ENCODE data around the gene IL1RAP. TPM values are rescaled to one million over a fixed set of nuclear protein-coding genes. Genes with fewer than 3 reads are reported as not detected.

The IL1RAP gene
- total and polyA plus RNA-seq, 2 experiments from 2014 or later: 3.6 to 5.0 TPM

GRCh38 chr3:190586631-190587011 is 72.7 kb downstream of the IL1RAP start:
- H3K27ac Mint-ChIP-seq: no peak overlapping the region
- DNase-seq (ENCODE audit: low spot score) (no peak), ATAC-seq (no peak; the same call in 2 of the 3 replicates)
- Histone ChIP-seq H3K4me2 (no peak overlapping the region), H2AFZ (no peak overlapping the region), H3K79me2 (replicated peaks; ENCODE audit: insufficient read depth) (no peaks in the 10 kb centered on the region), H3K4me1 (ENCODE audit: insufficient read depth) (0 out of 2 replicates have a peak, but pooled peaks cover 9% of the 10 kb centered on the region), H4K20me1 (replicated peaks; ENCODE audit: insufficient read depth) (no peaks in the 10 kb centered on the region), H3K9me2 (ENCODE audit: insufficient read depth) (no peaks in the 10 kb centered on the region; the same call in 1 of the 2 replicates), H3F3A (replicated peaks; ENCODE audit: low read depth) (no peaks in the 10 kb centered on the region), H3K4me3 (no peak overlapping the region), H3K36me3 (ENCODE audit: insufficient read depth) (no peaks in the 10 kb centered on the region), H3K27me3 (ENCODE audit: insufficient read depth) (no peaks in the 10 kb centered on the region), H3K27ac (ENCODE audit: low read depth) (no peak overlapping the region)
- peaks cover 5% of the 10 kb centered on the region for H3K27me3 Mint-ChIP-seq (ENCODE audit: insufficient read depth, low read depth, poor library complexity)
- H3K36me3 Mint-ChIP-seq (ENCODE audit: low read depth): no peaks in the 10 kb centered on the region
- H3K4me1 Mint-ChIP-seq: peaks cover 11% of the 10 kb centered on the region
- H3K4me3 Mint-ChIP-seq: no peak overlapping the region
- TF ChIP-seq NANOG (IDR thresholded peaks at IDR 0.05; ENCODE audit: borderline replicate concordance): no peak
- TF ChIP-seq, protein P1, sequence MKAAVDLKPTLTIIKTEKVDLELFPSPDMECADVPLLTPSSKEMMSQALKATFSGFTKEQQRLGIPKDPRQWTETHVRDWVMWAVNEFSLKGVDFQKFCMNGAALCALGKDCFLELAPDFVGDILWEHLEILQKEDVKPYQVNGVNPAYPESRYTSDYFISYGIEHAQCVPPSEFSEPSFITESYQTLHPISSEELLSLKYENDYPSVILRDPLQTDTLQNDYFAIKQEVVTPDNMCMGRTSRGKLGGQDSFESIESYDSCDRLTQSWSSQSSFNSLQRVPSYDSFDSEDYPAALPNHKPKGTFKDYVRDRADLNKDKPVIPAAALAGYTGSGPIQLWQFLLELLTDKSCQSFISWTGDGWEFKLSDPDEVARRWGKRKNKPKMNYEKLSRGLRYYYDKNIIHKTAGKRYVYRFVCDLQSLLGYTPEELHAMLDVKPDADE (IDR thresholded peaks at IDR 0.05): no peak
- TF ChIP-seq ZNF114 (CRISPR knock-in tag; IDR thresholded peaks at IDR 0.05): no peak
- TF ChIP-seq POLR2AphosphoS5 (IDR thresholded peaks at IDR 0.05; ENCODE audit: low read depth): no peak
- no peak for TF ChIP-seq ZNF331 (CRISPR knock-in tag; IDR thresholded peaks at IDR 0.05; ENCODE audit: low read depth)
- TF ChIP-seq CREB1 (CRISPR knock-in tag; IDR thresholded peaks at IDR 0.05; ENCODE audit: low read depth): no peak
- H3K9me3 Mint-ChIP-seq: no peaks in the 10 kb centered on the region; the same call in 2 of the 3 replicates

DNA sequence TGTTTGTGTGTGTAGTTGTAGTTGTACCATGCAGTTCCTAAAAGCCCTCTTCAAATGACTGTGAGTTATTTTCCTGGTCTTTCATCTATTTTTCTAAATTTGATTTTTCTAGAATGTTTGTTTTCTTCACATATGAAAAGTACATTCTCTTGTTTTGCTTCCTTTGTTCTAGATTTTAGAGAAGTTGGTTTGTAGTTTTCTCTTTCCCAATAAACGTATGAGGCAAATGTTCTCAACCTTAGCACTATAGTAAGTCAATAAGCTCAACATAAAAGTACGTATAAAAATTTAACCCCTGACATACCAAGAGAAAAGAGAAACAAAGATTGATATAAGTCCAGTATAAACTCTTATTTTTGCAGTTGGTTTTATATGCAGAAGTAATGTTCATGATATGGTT is 74.7 kb downstream of the IL1RAP start:
- Mint-ChIP-seq H3K27me3 (ENCODE audit: insufficient read depth, low read depth, poor library complexity) (peaks cover 3% of the 10 kb centered on the region), H3K4me3 (no peak overlapping the region), H3K27ac (no peak overlapping the region), H3K9me3 (no peaks in the 10 kb centered on the region; the same call in 2 of the 3 replicates), H3K4me1 (peaks cover 11% of the 10 kb centered on the region), H3K36me3 (ENCODE audit: low read depth) (no peaks in the 10 kb centered on the region)
- H3K4me2 ChIP-seq: no peak overlapping the region
- H3K9me2 ChIP-seq (ENCODE audit: insufficient read depth): no peaks in the 10 kb centered on the region; the same call in 1 of the 2 replicates
- H3F3A ChIP-seq (replicated peaks; ENCODE audit: low read depth): no peaks in the 10 kb centered on the region
- H4K20me1 ChIP-seq (replicated peaks; ENCODE audit: insufficient read depth): no peaks in the 10 kb centered on the region
- H3K27ac ChIP-seq (ENCODE audit: low read depth): no peak overlapping the region
- no peak overlapping the region for H2AFZ ChIP-seq
- DNase-seq (ENCODE audit: low spot score): no peak
- H3K4me3 ChIP-seq: no peak overlapping the region
- no peaks in the 10 kb centered on the region for H3K27me3 ChIP-seq (ENCODE audit: insufficient read depth)
- H3K79me2 ChIP-seq (replicated peaks; ENCODE audit: insufficient read depth): no peaks in the 10 kb centered on the region
- H3K36me3 ChIP-seq (ENCODE audit: insufficient read depth): no peaks in the 10 kb centered on the region
- ATAC-seq: no peak
- H3K4me1 ChIP-seq (ENCODE audit: insufficient read depth): 0 out of 2 replicates have a peak, but pooled peaks cover 9% of the 10 kb centered on the region
- TF ChIP-seq ZNF331 (CRISPR knock-in tag; IDR thresholded peaks at IDR 0.05; ENCODE audit: low read depth) (no peak), ZNF114 (CRISPR knock-in tag; IDR thresholded peaks at IDR 0.05) (no peak), JUNB (IDR thresholded peaks at IDR 0.05; ENCODE audit: unreplicated experiment) (no peak), STAT1 (IDR thresholded peaks at IDR 0.05; ENCODE audit: unreplicated experiment) (no peak), POLR2AphosphoS5 (IDR thresholded peaks at IDR 0.05; ENCODE audit: low read depth) (no peak), EZH2phosphoT487 (IDR thresholded peaks at IDR 0.05; ENCODE audit: unreplicated experiment) (no peak)
- TF ChIP-seq, protein P2, sequence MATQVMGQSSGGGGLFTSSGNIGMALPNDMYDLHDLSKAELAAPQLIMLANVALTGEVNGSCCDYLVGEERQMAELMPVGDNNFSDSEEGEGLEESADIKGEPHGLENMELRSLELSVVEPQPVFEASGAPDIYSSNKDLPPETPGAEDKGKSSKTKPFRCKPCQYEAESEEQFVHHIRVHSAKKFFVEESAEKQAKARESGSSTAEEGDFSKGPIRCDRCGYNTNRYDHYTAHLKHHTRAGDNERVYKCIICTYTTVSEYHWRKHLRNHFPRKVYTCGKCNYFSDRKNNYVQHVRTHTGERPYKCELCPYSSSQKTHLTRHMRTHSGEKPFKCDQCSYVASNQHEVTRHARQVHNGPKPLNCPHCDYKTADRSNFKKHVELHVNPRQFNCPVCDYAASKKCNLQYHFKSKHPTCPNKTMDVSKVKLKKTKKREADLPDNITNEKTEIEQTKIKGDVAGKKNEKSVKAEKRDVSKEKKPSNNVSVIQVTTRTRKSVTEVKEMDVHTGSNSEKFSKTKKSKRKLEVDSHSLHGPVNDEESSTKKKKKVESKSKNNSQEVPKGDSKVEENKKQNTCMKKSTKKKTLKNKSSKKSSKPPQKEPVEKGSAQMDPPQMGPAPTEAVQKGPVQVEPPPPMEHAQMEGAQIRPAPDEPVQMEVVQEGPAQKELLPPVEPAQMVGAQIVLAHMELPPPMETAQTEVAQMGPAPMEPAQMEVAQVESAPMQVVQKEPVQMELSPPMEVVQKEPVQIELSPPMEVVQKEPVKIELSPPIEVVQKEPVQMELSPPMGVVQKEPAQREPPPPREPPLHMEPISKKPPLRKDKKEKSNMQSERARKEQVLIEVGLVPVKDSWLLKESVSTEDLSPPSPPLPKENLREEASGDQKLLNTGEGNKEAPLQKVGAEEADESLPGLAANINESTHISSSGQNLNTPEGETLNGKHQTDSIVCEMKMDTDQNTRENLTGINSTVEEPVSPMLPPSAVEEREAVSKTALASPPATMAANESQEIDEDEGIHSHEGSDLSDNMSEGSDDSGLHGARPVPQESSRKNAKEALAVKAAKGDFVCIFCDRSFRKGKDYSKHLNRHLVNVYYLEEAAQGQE (IDR thresholded peaks at IDR 0.05; ENCODE audit: unreplicated experiment): no peak
- TF ChIP-seq, protein P1 (IDR thresholded peaks at IDR 0.05): no peak
